Osteocyte (in vitro differentiated cells): ENCODE results near the gene PCNX1. TPM values are rescaled to one million over a fixed set of nuclear protein-coding genes. Genes with fewer than 3 reads are reported as not detected.
A peak's percentile ranks its signal among the peaks of the same experiment; 100 is the strongest.

Experiments
- DNase-seq: peaks from one replicate; pipeline ENCODE4 v3.0.0; 2021; ENCODE audit warnings: mixed read lengths; ENCODE audit not compliant: unreplicated experiment; ENCODE audit errors: extremely low spot score
- H3K27ac Mint-ChIP-seq: one replicate; pipeline ENCODE4 v1.8.0; 2021; ENCODE audit warnings: mild to moderate bottlenecking, mixed read lengths; ENCODE audit not compliant: unreplicated experiment
- H3K27me3 Mint-ChIP-seq: one replicate; pipeline ENCODE4 v1.8.0; 2021; ENCODE audit warnings: mixed read lengths; ENCODE audit not compliant: unreplicated experiment
- H3K36me3 Mint-ChIP-seq: one replicate; pipeline ENCODE4 v1.8.0; 2021; ENCODE audit warnings: mixed read lengths; ENCODE audit not compliant: unreplicated experiment
- H3K4me1 Mint-ChIP-seq: one replicate; pipeline ENCODE4 v1.8.0; 2021; ENCODE audit warnings: mixed read lengths; ENCODE audit not compliant: unreplicated experiment
- H3K4me3 Mint-ChIP-seq: one replicate; pipeline ENCODE4 v1.8.0; 2021; ENCODE audit warnings: mild to moderate bottlenecking, moderate library complexity, mixed read lengths; ENCODE audit not compliant: unreplicated experiment
- H3K9me3 Mint-ChIP-seq: one replicate; pipeline ENCODE4 v1.8.0; 2021; ENCODE audit warnings: mixed read lengths; ENCODE audit not compliant: unreplicated experiment
- total RNA-seq: library from RNA; stranded (reverse); gene quantifications from 2 replicates; pipeline ENCODE4 v1.2.1, GENCODE V29; 2021
- TF ChIP-seq, protein P1 (sequence below): fragments of 200-600 bp; sonication (generic); IDR thresholded peaks from 2 replicates; pipeline ENCODE4 v1.5.0; 2021; ENCODE audit warnings: antibody characterized with exemption, mild to moderate bottlenecking, moderate library complexity

PCNX1 gene
- total RNA-seq, 1 donor from 2014 or later: 72.2 TPM

- TF ChIP-seq, protein P1, sequence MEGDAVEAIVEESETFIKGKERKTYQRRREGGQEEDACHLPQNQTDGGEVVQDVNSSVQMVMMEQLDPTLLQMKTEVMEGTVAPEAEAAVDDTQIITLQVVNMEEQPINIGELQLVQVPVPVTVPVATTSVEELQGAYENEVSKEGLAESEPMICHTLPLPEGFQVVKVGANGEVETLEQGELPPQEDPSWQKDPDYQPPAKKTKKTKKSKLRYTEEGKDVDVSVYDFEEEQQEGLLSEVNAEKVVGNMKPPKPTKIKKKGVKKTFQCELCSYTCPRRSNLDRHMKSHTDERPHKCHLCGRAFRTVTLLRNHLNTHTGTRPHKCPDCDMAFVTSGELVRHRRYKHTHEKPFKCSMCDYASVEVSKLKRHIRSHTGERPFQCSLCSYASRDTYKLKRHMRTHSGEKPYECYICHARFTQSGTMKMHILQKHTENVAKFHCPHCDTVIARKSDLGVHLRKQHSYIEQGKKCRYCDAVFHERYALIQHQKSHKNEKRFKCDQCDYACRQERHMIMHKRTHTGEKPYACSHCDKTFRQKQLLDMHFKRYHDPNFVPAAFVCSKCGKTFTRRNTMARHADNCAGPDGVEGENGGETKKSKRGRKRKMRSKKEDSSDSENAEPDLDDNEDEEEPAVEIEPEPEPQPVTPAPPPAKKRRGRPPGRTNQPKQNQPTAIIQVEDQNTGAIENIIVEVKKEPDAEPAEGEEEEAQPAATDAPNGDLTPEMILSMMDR: no peak
- Mint-ChIP-seq H3K4me3 (no peak overlapping the region), H3K4me1 (peaks cover 89% of the 10 kb centered on the region), H3K27ac (peak overlapping the region; percentile 36), H3K9me3 (no peaks in the 10 kb centered on the region), H3K36me3 (no peaks in the 10 kb centered on the region), H3K27me3 (no peaks in the 10 kb centered on the region)
- no peak for DNase-seq
These were observed 16.2 kb upstream of the PCNX1 start for GRCh38 chr14:70890826-70891659.

DNA sequence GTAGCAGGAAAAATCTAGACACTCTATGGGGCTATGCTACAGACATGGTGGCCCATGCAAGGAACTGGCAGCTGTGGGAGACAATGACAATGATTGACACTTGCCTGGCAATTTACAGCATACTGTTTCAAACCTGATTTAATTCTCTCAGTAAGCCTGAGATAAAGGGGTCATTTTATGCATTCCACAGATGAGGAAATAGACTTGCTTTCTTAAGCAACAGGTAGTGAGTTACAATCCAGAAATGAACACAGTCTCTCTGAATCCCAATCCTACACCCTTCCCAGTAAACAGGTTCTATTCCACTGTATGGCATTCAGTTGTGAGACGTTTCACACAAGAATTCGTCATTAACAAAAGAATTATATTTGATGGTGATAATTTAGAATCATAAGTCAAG lies 15.5 kb upstream of the PCNX1 start:
- peaks cover 6% of the 10 kb centered on the region for H3K9me3 Mint-ChIP-seq
- TF ChIP-seq, protein P1: no peak
- peak overlapping the region; percentile 36 for H3K27ac Mint-ChIP-seq
- peaks cover 90% of the 10 kb centered on the region for H3K4me1 Mint-ChIP-seq
- no peak overlapping the region for H3K4me3 Mint-ChIP-seq
- H3K36me3 Mint-ChIP-seq: no peaks in the 10 kb centered on the region
- no peaks in the 10 kb centered on the region for H3K27me3 Mint-ChIP-seq
- DNase-seq: no peak

DNA sequence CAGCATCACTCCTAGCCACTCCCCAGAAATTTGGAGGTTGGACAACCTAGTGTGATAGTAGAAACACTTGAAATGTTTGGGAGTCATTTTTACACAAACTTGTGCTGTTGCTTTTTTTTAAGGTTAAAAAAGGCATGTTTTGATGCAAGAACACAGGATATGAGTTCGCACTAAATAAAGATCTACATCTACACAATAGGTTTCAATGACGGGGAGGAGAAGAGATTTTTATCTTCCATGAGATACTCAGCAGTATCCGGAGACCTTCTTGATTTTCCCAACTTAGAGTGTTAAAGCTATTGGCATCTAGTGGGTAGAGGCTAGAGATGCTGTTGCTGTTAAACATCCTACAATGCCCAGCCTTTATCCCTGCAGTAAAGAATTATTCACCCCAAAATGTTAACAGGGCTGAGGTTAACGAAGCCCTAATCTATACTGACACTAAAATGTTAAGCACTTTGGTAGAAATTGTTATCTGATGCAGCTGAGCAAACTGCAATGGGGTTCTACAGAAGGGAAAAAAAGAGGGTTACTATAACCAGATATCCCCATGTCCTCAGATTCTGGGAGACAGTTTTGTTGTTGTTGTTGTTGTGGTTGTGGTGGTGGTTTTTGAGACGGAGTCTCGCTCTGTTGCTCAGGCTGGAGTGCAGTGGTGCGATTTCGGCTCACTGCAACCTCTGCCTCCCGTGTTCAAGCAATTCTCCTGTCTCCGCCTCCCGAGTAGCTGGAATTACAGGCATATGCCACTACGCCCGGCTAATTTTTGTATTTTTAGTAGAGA lies 14.0 kb upstream of the PCNX1 start:
- no peaks in the 10 kb centered on the region for H3K27me3 Mint-ChIP-seq
- H3K4me1 Mint-ChIP-seq: peaks cover 91% of the 10 kb centered on the region

DNA sequence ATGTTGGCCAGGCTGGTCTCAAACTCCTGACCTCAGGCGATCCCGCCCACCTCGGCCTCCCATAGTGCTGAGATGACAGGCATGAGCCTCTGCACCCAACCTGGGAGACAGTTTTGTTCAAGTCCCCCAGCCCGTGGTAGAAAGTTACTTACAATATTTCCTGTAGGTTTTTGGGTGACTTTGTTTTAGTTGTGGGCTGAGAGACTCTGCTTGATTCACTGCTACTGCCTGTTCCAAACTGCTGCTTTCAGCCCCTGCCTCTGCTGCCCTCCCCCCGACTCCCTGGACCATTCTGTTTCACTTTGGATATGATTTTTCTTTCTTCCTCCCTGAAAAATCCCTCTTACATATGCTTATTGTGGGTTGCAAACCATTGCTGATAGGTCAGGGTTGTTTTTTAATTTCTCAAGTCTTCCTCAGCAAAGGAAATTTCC lies 13.4 kb upstream of the PCNX1 start:
- TF ChIP-seq, protein P1: no peak
- peak overlapping the region; percentile 84 for H3K27ac Mint-ChIP-seq
- H3K27me3 Mint-ChIP-seq: no peaks in the 10 kb centered on the region
- H3K36me3 Mint-ChIP-seq: no peaks in the 10 kb centered on the region
- H3K9me3 Mint-ChIP-seq: peaks cover 10% of the 10 kb centered on the region
- peaks cover 91% of the 10 kb centered on the region for H3K4me1 Mint-ChIP-seq
- no peak for DNase-seq
- H3K4me3 Mint-ChIP-seq: no peak overlapping the region

More for the DNA sequence above, 14.0 kb upstream of the PCNX1 start:
- DNase-seq: no peak
- H3K36me3 Mint-ChIP-seq: no peaks in the 10 kb centered on the region
- TF ChIP-seq, protein P1: no peak
- peak overlapping the region; percentile 84 for H3K27ac Mint-ChIP-seq
- no peak overlapping the region for H3K4me3 Mint-ChIP-seq
- H3K9me3 Mint-ChIP-seq: peaks cover 10% of the 10 kb centered on the region

GRCh38 chr14:70894868-70895267 lies 12.4 kb upstream of the PCNX1 start:
- TF ChIP-seq, protein P1: no peak
- Mint-ChIP-seq H3K27ac (peak overlapping the region; percentile 84), H3K9me3 (peaks cover 10% of the 10 kb centered on the region)

More at GRCh38 chr14:70894868-70895267, 12.4 kb upstream of the PCNX1 start:
- peaks cover 87% of the 10 kb centered on the region for H3K4me1 Mint-ChIP-seq
- no peak overlapping the region for H3K4me3 Mint-ChIP-seq
- H3K36me3 Mint-ChIP-seq: no peaks in the 10 kb centered on the region
- DNase-seq: no peak
- H3K27me3 Mint-ChIP-seq: no peaks in the 10 kb centered on the region
